HG03175 (cell line): ENCODE measurements around the gene SCUBE2.

ENCODE experiments used
- ATAC-seq: cut with Tn5 transposase; IDR thresholded peaks from one replicate; pipeline ENCODE4 v1.9.1; 2021; ENCODE audit warnings: mild to moderate bottlenecking, moderate library complexity; ENCODE audit not compliant: unreplicated experiment

Gene SCUBE2

GRCh38 chr11:9091044-9091922 lies at the start of gene SCUBE2:
Gene SCUBE2, minus strand, starts transcription at chr11:9091599. Its CDS starts 71 bp downstream, at chr11:9091528.
- ATAC-seq: no peak

DNA sequence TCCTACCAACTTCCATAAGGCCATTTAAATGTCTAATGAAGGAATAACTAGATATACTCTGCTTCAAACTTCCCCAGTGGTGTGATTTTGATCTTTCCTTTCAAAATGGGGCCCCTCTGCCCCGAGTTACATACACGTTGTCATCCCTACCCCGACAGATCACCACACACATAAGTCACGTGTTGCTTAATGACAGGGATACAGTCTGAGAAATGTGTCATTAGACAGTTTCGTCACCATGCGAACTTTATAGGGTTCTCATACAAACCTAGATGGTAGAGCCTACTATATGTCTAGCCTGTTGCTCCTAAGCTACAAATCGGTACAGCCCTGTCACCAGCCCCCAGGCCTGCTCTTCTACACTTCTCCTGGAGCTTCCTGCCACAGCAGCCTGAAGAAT lies 49.8 kb upstream of the SCUBE2 start:
- no peak for ATAC-seq

GRCh38 chr11:9139628-9140357 lies 48.4 kb upstream of the SCUBE2 start:
- ATAC-seq: no peak

GRCh38 chr11:9138612-9139579 lies 47.5 kb upstream of the SCUBE2 start:
- ATAC-seq: no peak

DNA sequence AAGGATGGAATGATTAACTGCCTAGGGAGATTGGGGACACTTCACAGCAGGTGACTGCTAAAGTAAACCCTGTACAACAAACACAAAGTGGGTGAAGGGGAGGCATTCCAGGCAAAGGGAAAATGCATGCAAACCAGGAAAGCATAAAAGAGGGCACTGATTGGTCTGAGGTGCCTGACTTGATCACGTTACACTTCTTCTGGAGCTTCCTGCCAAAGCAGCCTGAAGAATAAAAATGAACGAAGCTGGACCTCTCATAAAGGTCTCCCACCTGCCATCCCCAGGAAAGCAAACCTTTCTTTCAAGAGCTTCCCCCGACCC lies 46.7 kb upstream of the SCUBE2 start:
- no peak for ATAC-seq

DNA sequence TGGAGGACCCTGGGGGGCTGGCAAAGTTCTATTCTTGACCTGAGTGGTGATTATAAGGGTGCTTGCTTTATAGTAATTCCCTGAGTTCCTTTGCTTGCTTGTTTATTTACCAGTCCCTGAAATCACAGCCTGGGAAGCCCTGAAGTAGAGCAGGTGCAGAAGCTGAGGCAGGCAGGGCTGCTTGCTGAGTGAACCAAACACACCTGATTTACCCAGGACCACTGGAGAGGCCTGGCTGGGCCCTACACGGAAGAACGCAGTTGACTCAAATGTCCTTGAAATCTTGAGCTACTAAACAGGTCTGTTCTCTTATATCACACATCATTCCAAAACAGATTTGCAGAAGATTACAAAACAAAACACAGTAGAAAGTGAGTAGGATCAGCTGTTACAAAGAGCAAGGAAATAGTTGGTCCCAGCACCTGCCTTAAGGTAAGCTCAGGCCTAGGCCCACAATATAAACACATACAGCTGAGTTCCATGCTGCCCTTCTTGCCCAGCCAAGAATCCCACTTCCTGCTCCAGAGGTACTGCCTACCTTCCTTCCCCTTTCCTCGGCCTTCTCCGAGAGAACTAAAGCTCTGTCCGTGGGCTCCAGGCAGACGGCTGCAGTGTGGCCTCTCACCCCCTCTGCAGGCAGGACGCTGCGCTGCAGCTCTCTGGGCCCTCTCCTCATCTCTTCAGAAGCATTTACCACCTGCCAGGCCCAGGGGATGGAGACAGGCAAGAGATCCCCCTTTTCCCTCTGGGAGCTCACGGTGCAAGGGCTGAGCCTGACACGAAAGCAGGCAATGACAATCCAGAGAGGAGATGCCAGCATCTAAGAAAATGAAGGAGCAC lies 46.1 kb upstream of the SCUBE2 start:
- peak; percentile 94 for ATAC-seq

DNA sequence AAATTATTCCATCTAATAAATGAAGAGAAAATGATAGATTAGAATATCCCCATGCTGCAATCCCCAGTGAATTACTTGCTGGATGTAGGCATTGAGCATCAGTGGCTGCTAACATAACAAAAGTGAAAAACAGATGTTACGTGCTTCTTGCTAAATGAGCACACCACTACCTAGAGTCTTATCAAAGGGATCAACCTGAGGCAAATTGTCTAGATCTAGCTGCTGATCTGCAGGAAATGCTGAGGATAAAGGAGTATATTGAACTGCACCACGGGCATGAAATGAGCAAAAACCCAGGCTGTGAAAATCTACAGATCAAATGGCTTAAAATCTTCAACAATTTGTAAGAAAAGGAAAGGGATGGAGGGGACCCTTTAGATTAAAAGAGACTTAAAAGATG lies 45.3 kb upstream of the SCUBE2 start:
- ATAC-seq: no peak

DNA sequence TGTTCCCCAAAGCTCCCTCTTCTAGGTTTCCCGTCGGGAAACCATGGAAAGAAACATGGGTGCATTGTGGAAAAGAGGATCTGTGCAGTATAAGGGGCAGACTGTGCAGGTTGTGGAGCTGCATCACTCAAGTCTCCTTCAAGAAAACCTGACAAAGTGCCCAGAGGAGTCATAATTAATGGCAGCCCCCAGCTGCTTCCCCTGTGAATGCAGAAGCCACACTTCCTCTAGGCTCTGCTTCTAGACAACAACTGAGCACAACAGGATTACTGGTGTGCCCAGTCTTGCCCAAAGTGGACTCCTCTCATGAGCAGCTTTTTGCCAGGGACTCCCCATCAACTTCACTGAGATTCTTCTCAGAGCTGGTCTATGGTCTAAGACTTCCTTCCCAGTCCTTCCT lies 42.6 kb upstream of the SCUBE2 start:
- no peak for ATAC-seq

DNA sequence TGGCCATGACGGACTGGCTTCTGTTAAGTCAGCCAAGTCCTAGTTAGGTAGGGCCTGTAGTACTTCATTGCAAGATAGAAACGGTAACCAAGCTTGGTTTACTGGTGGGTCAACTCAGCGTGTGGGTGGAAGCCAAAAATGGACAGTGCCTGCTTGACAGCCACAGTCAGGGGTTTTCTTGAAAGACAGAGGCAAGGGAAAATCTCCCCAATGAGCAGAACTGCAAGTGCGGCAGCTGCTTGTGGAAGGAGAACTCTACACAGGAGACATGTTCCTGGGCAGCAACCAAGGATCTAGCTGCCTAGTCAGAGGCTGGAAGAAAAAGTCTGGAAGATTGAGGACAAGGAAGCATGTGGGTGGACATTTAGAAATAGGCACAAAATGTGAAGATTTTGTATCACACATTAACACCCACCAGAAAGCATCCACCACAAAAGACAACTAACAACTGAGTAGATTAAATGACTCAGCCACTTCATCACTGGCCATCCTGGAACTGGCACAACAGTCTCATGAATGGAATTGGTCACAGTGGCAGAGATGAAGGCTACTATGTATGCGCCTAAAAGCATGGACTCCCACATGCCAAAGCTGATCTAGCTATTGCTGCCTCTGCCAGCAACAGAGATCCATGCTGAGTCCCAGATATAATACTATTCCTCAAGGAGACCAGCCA lies 40.9 kb upstream of the SCUBE2 start:
- ATAC-seq: no peak

DNA sequence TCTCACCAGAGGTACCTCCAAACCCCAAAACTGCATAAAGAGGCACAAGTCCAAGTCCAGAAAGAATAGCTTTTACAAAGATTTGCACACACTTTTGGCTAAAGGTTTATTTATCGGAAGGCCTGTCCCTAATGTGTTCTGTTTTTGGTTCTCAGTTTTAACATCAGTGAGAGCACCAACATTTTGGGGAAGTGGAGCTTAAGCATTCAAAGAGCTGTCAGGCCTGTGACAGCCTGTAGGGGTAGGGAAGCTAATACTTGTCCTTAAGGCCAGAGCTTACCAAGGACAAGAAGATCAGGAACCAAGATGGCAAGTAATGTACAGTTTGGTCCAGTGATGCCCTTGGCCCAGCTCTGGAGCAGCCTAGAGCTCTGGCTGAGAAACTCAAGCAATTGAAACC lies 38.9 kb upstream of the SCUBE2 start:
- ATAC-seq: no peak

DNA sequence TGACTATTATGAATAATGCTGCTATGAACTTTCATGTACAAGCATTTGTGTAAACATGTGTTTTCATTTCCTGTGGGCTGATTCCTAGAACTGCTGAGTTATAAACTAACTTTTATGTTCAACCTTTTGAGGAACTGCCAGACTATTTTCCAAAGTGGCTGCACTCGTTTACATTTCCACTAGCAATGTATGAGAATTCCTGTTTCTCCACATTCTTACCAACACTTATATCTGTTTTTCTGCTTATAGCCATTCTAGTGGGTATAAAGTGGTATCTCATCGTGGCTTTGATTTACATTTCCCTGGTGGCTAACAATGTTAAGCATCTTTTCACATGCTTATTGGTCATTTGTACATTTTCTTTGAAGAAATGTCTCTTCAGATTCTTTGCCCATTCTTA lies 35.2 kb upstream of the SCUBE2 start:
- no peak for ATAC-seq

DNA sequence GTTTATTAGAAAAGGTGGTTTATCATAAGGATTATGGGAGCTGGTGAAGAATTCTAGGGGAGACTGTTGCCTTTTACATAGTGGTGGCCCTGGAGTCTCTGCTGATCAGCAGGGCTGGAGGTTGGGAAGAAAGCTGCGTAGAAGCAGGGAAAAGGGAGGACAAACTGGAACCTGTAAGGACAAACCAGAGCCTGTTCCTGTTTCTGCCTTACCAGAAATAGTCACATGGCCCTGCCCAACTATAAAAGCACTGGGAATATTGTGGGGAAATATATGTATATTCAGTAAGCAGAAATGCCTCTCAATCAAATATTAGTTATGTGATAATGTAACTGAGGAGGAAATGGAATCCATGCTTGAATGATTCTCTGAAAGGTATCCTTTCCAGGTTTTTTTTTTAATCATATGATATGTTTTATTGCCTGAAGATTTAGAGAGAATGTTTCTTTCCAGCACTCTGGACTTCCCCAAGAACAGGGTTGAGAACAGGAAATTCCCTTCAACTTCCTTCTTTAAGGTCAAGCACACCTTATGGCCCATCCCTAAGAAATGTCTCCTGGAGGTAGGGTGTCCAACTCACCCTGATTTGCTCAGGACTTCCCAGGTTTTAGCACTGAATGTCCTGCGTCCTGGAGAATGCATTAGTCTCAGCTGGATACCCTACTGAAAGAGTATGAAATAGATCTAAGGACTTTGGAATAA lies 33.9 kb upstream of the SCUBE2 start:
- no peak for ATAC-seq

DNA sequence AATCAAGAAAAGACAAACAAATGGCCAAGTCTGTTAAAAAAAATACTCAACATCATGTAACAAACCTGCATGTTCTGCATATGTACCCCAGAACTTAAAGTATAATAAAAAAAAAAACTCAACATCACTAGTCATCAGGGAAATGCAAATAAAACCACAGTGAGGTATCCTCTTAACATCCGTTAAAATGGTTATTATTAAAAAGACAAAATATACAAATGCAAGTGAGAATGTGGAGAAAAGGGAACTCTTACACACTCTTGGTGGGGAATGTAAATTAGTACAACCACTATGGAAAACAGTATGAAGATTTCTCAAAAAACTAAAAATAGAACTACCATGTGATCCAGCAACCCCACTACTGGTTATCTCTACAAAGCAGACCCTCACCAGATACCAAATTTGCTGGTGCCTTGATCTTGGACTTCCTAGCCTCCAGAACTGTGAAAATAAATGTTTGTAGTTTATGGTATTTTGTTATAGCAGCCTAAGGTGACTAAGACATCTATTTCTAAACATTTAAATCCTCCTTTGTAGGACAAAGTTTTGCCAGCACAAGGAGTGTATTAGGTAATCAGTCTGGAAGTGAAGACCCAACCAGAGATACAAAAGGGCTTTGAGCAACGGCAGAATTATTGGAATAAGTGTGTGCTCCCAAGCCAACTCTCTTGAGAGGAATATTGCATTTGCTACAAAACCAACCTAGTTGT lies 32.4 kb upstream of the SCUBE2 start:
- no peak for ATAC-seq

- no peak for ATAC-seq
These were observed 30.0 kb upstream of the SCUBE2 start for GRCh38 chr11:9121469-9121796.

GRCh38 chr11:9120664-9121468 lies 29.5 kb upstream of the SCUBE2 start:
- ATAC-seq: no peak

DNA sequence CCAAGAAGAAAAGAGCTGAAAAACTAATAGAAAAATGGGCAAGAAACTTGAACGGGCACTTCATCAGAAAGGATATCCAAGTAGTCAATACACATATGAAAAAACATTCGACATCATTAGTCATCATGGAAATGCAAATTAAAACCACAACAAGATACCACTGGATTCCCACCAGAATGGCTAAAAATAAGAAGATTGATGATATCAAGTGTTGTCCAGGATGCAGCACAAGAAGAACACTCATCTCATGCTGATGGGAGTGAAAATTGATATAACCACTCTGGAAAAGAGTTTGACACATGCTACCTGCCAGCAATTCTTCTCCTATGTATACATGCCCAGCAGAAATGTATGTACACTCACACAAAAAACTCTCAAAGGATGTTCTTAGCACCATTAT lies 26.9 kb upstream of the SCUBE2 start:
- ATAC-seq: no peak

DNA sequence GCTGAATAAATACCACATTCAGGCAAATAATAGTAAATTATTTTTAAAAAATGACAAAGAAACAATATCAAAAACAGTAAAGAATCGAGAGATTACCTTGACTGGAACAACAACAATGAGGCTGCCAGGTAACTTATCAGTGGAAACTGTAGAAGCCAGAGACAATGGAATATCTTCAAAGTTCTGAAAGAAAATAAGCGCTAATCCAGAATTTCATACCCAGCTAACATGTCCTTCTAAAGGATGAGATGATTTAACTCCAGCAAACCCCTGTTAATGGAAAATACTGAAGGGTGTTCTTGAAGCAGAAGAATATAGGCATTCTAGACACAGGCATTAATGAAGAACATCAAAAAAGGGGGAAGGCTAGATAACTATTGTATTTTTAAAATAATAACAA lies 20.7 kb upstream of the SCUBE2 start:
- no peak for ATAC-seq
